CD8-positive, alpha-beta memory T cell (primary cell): ENCODE data around the gene RARA. TPM values are rescaled to one million over a fixed set of nuclear protein-coding genes. Genes with fewer than 3 reads are reported as not detected.
A peak's percentile ranks its signal among the peaks of the same experiment; 100 is the strongest.
"Not testable (repeated sequence)": the region's sequence is repeated elsewhere in the genome, so short reads cannot be mapped to it uniquely, and the experiment has no call there.

Experiments
- CTCF ChIA-PET: fragments of 350-600 bp; sonication (Branson Sonifier 250); formaldehyde crosslinking; loops from one replicate; lab custom pipeline; 2021; ENCODE audit warnings: antibody characterized with exemption; lab: Charles Lee
- POLR2A ChIA-PET: fragments of 350-600 bp; sonication (Branson Sonifier 250); formaldehyde crosslinking; loops from one replicate; lab custom pipeline; 2021; ENCODE audit warnings: antibody characterized with exemption; lab: Charles Lee
- DNase-seq, 5 donors: peaks; one replicate each; pipeline versions ENCODE4 v3.0.0 to v3.0.0-alpha.2; 2020 to 2022; ENCODE audit warnings: mixed read lengths in 1 of 5
- H3K27ac ChIP-seq: one replicate; pipeline ENCODE4 v1.7.0; 2013; ENCODE audit warnings: low read depth, mild to moderate bottlenecking, low read length, moderate library complexity
- H3K27me3 ChIP-seq: 2 replicates; pipeline ENCODE4 v1.7.0; 2013; ENCODE audit warnings: low read length, mild to moderate bottlenecking; ENCODE audit not compliant: insufficient read depth, poor library complexity, severe bottlenecking
- H3K36me3 ChIP-seq: 2 replicates; pipeline ENCODE4 v1.7.0; 2013; ENCODE audit warnings: mild to moderate bottlenecking, low read length, moderate library complexity; ENCODE audit not compliant: insufficient read depth
- H3K4me1 ChIP-seq: 2 replicates; pipeline ENCODE4 v1.7.0; 2013; ENCODE audit warnings: mild to moderate bottlenecking, low read length, moderate library complexity; ENCODE audit not compliant: insufficient read depth
- H3K4me3 ChIP-seq: 2 replicates; pipeline ENCODE4 v1.7.0; 2013; ENCODE audit warnings: mild to moderate bottlenecking, low read length
- H3K9me3 ChIP-seq: 2 replicates; pipeline ENCODE4 v1.7.0; 2013; ENCODE audit warnings: mild to moderate bottlenecking, low read length
- H3K27ac Mint-ChIP-seq, 8 donors: one replicate each; pipeline ENCODE4 v1.8.0; 2020 to 2021; ENCODE audit warnings: mixed read lengths in 8 of 8, mild to moderate bottlenecking in 6 of 8, inconsistent platforms in 3 of 8, moderate library complexity in 3 of 8
- H3K27me3 Mint-ChIP-seq, 2 donors: one replicate each; pipeline ENCODE4 v1.8.0; 2020 to 2021; ENCODE audit warnings: mixed read lengths in 2 of 2, mild to moderate bottlenecking in 1 of 2, moderate library complexity in 1 of 2
- H3K36me3 Mint-ChIP-seq, 3 donors: one replicate each; pipeline ENCODE4 v1.8.0; 2020 to 2021; ENCODE audit warnings: mixed read lengths in 3 of 3, inconsistent platforms in 1 of 3, mild to moderate bottlenecking in 1 of 3
- H3K4me1 Mint-ChIP-seq, 3 donors: one replicate each; pipeline ENCODE4 v1.8.0; 2020 to 2021; ENCODE audit warnings: mixed read lengths in 3 of 3, inconsistent platforms in 1 of 3, mild to moderate bottlenecking in 1 of 3
- H3K4me3 Mint-ChIP-seq, 7 donors: one replicate each; pipeline ENCODE4 v1.8.0; 2020 to 2021; ENCODE audit warnings: mixed read lengths in 7 of 7, mild to moderate bottlenecking in 6 of 7, moderate library complexity in 4 of 7, inconsistent platforms in 2 of 7
- H3K9me3 Mint-ChIP-seq, 5 donors: one replicate each; pipeline ENCODE4 v1.8.0; 2020 to 2022; ENCODE audit warnings: mixed read lengths in 5 of 5, mild to moderate bottlenecking in 3 of 5, moderate library complexity in 2 of 5, inconsistent platforms in 1 of 5
- polyA plus RNA-seq: library from polyadenylated mRNA; unstranded; fragments of 300-500 nt; fragmentation: Illumina TruSeq; gene quantifications from one replicate; pipeline ENCODE4 v1.2.3, GENCODE V29; 2021
- total RNA-seq, 2 experiments: library from RNA; stranded (reverse); gene quantifications; one replicate each; pipeline ENCODE4 v1.2.3, GENCODE V29; 2021

The RARA gene
- total and polyA plus RNA-seq, 3 experiments from 2014 or later, result 14.0 to 37.8 (median 37.4) TPM

GRCh38 chr17:40299159-40299757, 9.7 kb upstream of the RARA start:
- not testable (repeated sequence) for H3K27ac Mint-ChIP-seq

DNA sequence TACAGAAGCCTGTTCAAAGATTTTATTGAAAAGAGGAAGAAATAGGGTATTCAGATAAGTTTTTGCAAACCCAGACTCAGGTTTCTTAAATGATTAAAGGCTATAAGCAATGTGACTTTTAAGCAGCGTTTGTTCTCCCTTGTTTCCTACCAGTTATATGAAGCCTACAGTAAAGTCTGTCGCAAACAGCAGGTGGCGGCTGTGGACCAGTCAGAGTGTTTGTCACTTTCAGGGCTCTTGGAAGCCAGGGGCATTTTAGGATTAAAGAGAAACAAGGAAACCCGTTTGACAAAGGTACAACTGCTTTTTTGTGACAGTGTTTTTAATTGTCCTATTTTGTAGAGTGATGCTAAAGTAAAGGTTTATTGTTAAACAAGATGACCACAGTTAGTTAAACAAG, 7.7 kb upstream of the RARA start:
- CTCF ChIA-PET, result interaction anchor here (1.4 to 17.8 kb wide), 3 partner anchors 15 to 56 kb away, joined by 3 to 365 read pairs (median 83); no protein-coding TSS in a partner anchor
- Histone ChIP-seq H3K9me3 (no peaks in the 10 kb centered on the region), H3K4me1 (peaks cover 11% of the 10 kb centered on the region), H3K27me3 (no peaks in the 10 kb centered on the region), H3K4me3 (no peak overlapping the region), H3K36me3 (no peaks in the 10 kb centered on the region), H3K27ac (no peak overlapping the region)
- Mint-ChIP-seq H3K27ac (peak overlapping the region in 1 of 8 donors; percentile 47), H3K36me3 (no peaks in the 10 kb centered on the region), H3K4me3 (no peak overlapping the region), H3K27me3 (no peaks in the 10 kb centered on the region), H3K9me3 (no peaks in the 10 kb centered on the region), H3K4me1 (peaks cover 11 to 17% (median 16%) of the 10 kb centered on the region in 3 donors)
- DNase-seq, result no peak
- POLR2A ChIA-PET, result no interaction called here

More at GRCh38 chr17:40299159-40299757, 9.7 kb upstream of the RARA start:
- H3K4me3 Mint-ChIP-seq, H3K27me3 Mint-ChIP-seq, H3K4me1 ChIP-seq, H3K36me3 ChIP-seq, H3K9me3 ChIP-seq, H3K27ac ChIP-seq, H3K4me3 ChIP-seq, H3K27me3 ChIP-seq, H3K9me3 Mint-ChIP-seq, DNase-seq, H3K36me3 Mint-ChIP-seq: not testable (repeated sequence)
- ChIA-PET CTCF (interaction anchor here (1.1 to 17.8 kb wide), 6 partner anchors 10 to 58 kb away, joined by 3 to 365 read pairs (median 6); no protein-coding TSS in a partner anchor), POLR2A (interaction anchor here (0.6 kb wide), 1 partner anchor 80 kb away, joined by 4 read pairs; the partner anchor contains the start of gene WIPF2)
- peaks cover 11 to 15% (median 15%) of the 10 kb centered on the region in 3 donors for H3K4me1 Mint-ChIP-seq

DNA sequence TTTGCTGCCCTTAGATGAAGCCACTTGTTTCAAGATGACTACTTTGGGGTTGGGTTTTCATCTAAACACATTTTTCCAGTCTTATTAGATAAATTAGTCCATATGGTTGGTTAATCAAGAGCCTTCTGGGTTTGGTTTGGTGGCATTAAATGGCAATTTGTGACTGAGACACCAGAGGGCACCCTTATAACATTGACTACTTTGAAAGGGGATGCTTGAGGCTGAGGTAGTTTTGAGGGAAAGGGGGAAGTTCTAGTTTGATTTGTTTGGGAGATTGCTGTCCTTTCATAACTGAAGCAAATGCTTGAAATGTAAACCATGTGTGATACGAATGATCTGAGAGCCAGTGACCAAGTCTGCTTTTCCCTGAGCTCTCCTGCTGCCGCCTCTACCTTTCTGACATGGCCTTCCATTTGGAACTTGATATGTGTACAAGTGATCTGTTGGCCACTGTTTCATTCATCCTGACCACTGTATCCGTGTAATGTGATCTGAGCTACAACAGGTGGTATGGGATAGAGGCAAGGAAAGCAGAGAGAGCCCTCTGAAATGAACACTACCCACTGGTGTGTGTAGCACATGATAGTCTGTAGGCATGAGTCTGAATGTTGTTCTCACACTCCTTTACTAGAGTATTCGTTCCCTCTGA, 5.8 kb upstream of the RARA start:
- Mint-ChIP-seq H3K4me1 (peaks cover 11 to 17% (median 16%) of the 10 kb centered on the region in 3 donors), H3K27me3 (no peaks in the 10 kb centered on the region), H3K4me3 (peak overlapping the region in 1 of 7 donors; percentile 1), H3K9me3 (no peaks in the 10 kb centered on the region), H3K36me3 (no peaks in the 10 kb centered on the region), H3K27ac (peak overlapping the region in 7 of 8 donors; percentile 2 to 80 (median 51))
- CTCF ChIA-PET, result interaction anchor here (0.7 to 17.8 kb wide), 19 partner anchors 9 to 239 kb away, joined by 3 to 365 read pairs (median 6); no protein-coding TSS in a partner anchor
- Histone ChIP-seq H3K4me3 (no peak overlapping the region), H3K27me3 (no peaks in the 10 kb centered on the region), H3K4me1 (peaks cover 29% of the 10 kb centered on the region), H3K27ac (no peak overlapping the region), H3K9me3 (no peaks in the 10 kb centered on the region), H3K36me3 (no peaks in the 10 kb centered on the region)
- POLR2A ChIA-PET, result interaction anchor here (0.8 to 1.4 kb wide), 4 partner anchors 19 to 53 kb away, joined by 3 to 5 read pairs (median 4); no protein-coding TSS in a partner anchor
- peak in 4 of 5 donors; percentile 44 to 66 (median 60) for DNase-seq

DNA sequence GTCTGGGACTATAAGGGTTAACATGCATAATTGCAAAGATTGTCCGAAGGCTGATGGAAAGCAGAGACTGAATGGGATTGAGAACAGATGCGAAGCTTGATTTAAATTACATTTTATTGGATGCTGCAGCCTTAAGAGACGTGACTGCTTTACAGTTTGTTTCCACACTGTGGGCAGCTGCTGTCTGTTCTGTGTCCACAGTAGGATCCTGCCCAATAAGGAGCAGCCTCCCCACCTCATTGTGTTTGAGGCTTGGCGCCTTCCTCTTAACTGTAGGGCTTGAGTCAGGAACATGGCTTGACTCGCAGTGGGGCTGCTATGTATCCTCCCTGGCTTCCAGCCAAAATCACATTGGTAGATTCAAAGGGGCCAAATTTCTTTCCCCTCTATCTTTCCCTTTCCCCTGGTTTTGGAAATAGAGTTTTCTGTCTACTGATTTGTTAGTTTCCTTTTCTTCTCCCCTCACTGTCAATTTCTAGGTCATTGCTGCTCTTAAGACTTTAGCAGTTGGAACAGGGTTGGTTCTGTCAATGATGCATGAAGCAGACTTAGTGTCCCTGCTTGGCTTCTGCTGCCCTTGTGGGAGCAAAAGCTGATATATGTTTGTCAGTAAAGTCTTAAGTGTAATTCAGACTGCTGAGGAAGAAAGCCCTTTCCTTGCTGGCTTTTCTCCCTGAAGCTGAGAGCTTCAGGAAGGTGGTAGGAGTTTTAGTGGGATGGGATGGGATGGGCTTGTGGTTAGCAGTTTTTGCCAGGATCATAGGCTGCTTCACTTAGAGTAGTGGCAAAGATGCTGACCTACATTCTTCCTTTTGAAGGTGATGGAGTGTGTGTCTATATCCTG, 5.0 kb upstream of the RARA start:
- Histone ChIP-seq H3K27me3 (no peaks in the 10 kb centered on the region), H3K27ac (no peak overlapping the region), H3K4me3 (no peak overlapping the region), H3K9me3 (no peaks in the 10 kb centered on the region), H3K4me1 (peaks cover 37% of the 10 kb centered on the region), H3K36me3 (no peaks in the 10 kb centered on the region)
- Mint-ChIP-seq H3K4me3 (no peak overlapping the region), H3K36me3 (no peaks in the 10 kb centered on the region), H3K27me3 (no peaks in the 10 kb centered on the region), H3K27ac (peak overlapping the region in 4 of 8 donors; percentile 8 to 41 (median 21)), H3K9me3 (no peaks in the 10 kb centered on the region), H3K4me1 (peaks cover 11 to 17% (median 16%) of the 10 kb centered on the region in 3 donors)
- POLR2A ChIA-PET, result interaction anchor here (0.8 to 1.4 kb wide), 3 partner anchors 18 to 52 kb away, joined by 3 to 5 read pairs (median 3); no protein-coding TSS in a partner anchor
- DNase-seq, result no peak
- CTCF ChIA-PET, result interaction anchor here (0.9 to 17.8 kb wide), 18 partner anchors 8 to 236 kb away, joined by 3 to 365 read pairs (median 6); no protein-coding TSS in a partner anchor

DNA sequence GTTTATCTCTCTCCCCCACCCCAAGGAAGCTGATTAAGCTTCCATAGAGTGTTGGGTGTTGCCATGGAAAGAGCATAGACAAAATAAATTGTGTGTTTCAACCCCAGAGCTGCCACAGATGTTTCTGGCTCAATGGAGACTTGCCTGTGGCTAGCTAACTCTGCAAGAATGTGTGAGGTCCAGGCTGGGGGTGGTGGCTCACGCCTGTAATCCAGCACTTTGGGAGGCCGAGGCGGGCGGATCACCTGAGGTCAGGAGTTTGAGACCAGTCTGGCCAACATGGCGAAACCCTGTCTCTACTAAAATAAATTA, 4.5 kb upstream of the RARA start:
- H3K4me3 ChIP-seq, H3K27ac ChIP-seq, H3K36me3 Mint-ChIP-seq, H3K27me3 Mint-ChIP-seq, POLR2A ChIA-PET, H3K9me3 Mint-ChIP-seq, DNase-seq, H3K36me3 ChIP-seq, H3K27me3 ChIP-seq, H3K9me3 ChIP-seq, H3K4me3 Mint-ChIP-seq: not testable (repeated sequence)
- CTCF ChIA-PET, result interaction anchor here (0.9 to 17.8 kb wide), 8 partner anchors 12 to 89 kb away, joined by 3 to 365 read pairs (median 9); no protein-coding TSS in a partner anchor
- H3K4me1 ChIP-seq, result peaks cover 43% of the 10 kb centered on the region
- Mint-ChIP-seq H3K27ac (peak overlapping the region in 2 of 8 donors; percentile 16 to 26), H3K4me1 (peaks cover 11 to 17% (median 16%) of the 10 kb centered on the region in 3 donors)

DNA sequence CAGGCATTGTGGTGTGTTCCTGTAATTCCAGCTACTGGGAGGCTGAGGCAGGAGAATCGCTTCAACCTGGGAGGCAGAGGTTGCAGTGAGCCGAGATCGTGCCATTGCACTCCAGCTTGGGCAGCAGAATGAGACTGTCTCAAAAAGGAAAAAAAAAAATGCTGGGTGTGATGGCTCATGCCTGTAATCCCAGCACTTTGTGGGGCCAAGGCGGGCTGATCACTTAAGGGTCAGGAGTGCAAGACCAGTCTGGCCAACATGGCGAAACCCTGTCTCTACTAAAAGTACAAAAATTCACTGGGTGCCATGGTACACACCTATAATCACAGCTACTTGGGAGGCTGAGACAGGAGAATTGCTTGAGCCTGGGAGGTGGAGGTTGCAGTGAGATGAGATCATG, 4.1 kb upstream of the RARA start:
- H3K4me1 ChIP-seq, result peaks cover 46% of the 10 kb centered on the region
- H3K4me3 ChIP-seq, H3K36me3 ChIP-seq, H3K9me3 ChIP-seq, H3K27me3 ChIP-seq, H3K27me3 Mint-ChIP-seq, H3K27ac ChIP-seq, DNase-seq, H3K27ac Mint-ChIP-seq, H3K9me3 Mint-ChIP-seq, H3K4me3 Mint-ChIP-seq, H3K36me3 Mint-ChIP-seq: not testable (repeated sequence)
- ChIA-PET POLR2A (interaction anchor here (0.7 kb wide), 1 partner anchor 11 kb away, joined by 6 read pairs; no protein-coding TSS in a partner anchor), CTCF (interaction anchor here (0.9 to 17.8 kb wide), 7 partner anchors 12 to 88 kb away, joined by 3 to 365 read pairs (median 8); no protein-coding TSS in a partner anchor)
- peaks cover 11 to 17% (median 16%) of the 10 kb centered on the region in 3 donors for H3K4me1 Mint-ChIP-seq

- Histone ChIP-seq H3K36me3 (no peaks in the 10 kb centered on the region), H3K4me1 (peaks cover 62% of the 10 kb centered on the region), H3K27ac (no peak overlapping the region), H3K9me3 (no peaks in the 10 kb centered on the region), H3K27me3 (no peaks in the 10 kb centered on the region), H3K4me3 (no peak overlapping the region)
- ChIA-PET CTCF (interaction anchor here (1.2 to 17.8 kb wide), 4 partner anchors 10 to 50 kb away, joined by 4 to 365 read pairs (median 45); no protein-coding TSS in a partner anchor), POLR2A (interaction anchor here (0.8 to 4.1 kb wide), 3 partner anchors 11 to 48 kb away, joined by 3 to 30 read pairs (median 4); no protein-coding TSS in a partner anchor)
- peaks cover 11 to 17% (median 16%) of the 10 kb centered on the region in 3 donors for H3K4me1 Mint-ChIP-seq
- H3K36me3 Mint-ChIP-seq, result no peaks in the 10 kb centered on the region
- H3K4me3 Mint-ChIP-seq, result peak overlapping the region in 1 of 7 donors; percentile 4
- no peak for DNase-seq
- no peaks in the 10 kb centered on the region for H3K27me3 Mint-ChIP-seq
- H3K9me3 Mint-ChIP-seq, result no peaks in the 10 kb centered on the region
- H3K27ac Mint-ChIP-seq, result peak overlapping the region in 3 of 8 donors; percentile 38 to 66 (median 63)
These were observed 2.6 kb upstream of the RARA start for GRCh38 chr17:40306395-40306794.
